Mesendoderm (in vitro differentiated cells): ENCODE measurements around the gene CBY3.
A peak's percentile ranks its signal among the peaks of the same experiment; 100 is the strongest.
"Not testable (repeated sequence)": the region's sequence is repeated elsewhere in the genome, so short reads cannot be mapped to it uniquely, and the experiment has no call there.

Experiments
- DNase-seq: peaks from one replicate; pipeline ENCODE4 v3.0.0; 2013
- H2AK5ac ChIP-seq: 2 replicates; pipeline ENCODE4 v1.6.1; 2013; ENCODE audit warnings: low read length, inconsistent platforms
- H2BK120ac ChIP-seq: 2 replicates; pipeline ENCODE4 v1.6.1; 2013; ENCODE audit warnings: low read depth, mild to moderate bottlenecking, low read length, moderate library complexity, mixed read lengths
- H2BK15ac ChIP-seq: replicated peaks from 2 replicates; pipeline ENCODE4 v1.6.1; 2013; ENCODE audit warnings: low read depth, mild to moderate bottlenecking, moderate library complexity
- H2BK5ac ChIP-seq: 2 replicates; pipeline ENCODE4 v1.6.1; 2013; ENCODE audit warnings: low read length, inconsistent platforms
- H3K18ac ChIP-seq: 2 replicates; pipeline ENCODE4 v1.6.1; 2013; ENCODE audit warnings: mild to moderate bottlenecking, low read length, mixed read lengths
- H3K23ac ChIP-seq: one replicate; pipeline ENCODE4 v1.6.1; 2013; ENCODE audit warnings: low read length
- H3K27ac ChIP-seq: 2 replicates; pipeline ENCODE4 v1.5.1; 2013; ENCODE audit warnings: low read depth, mild to moderate bottlenecking, inconsistent platforms, low read length, moderate library complexity
- H3K27me3 ChIP-seq: 2 replicates; pipeline ENCODE4 v1.6.1; 2013; ENCODE audit warnings: low read length, control low read depth, mild to moderate bottlenecking, inconsistent platforms; ENCODE audit not compliant: insufficient read depth, poor library complexity
- H3K36me3 ChIP-seq: 2 replicates; pipeline ENCODE4 v1.6.1; 2013; ENCODE audit warnings: low read length, inconsistent platforms; ENCODE audit not compliant: control insufficient read depth, insufficient read depth
- H3K4ac ChIP-seq: one replicate; pipeline ENCODE4 v1.6.1; 2013; ENCODE audit warnings: low read depth, mild to moderate bottlenecking, low read length, moderate library complexity
- H3K4me1 ChIP-seq: 2 replicates; pipeline ENCODE4 v1.6.1; 2013; ENCODE audit warnings: low read depth, low read length, inconsistent platforms; ENCODE audit not compliant: control insufficient read depth
- H3K4me2 ChIP-seq: 2 replicates; pipeline ENCODE4 v1.6.1; 2013; ENCODE audit warnings: low read length
- H3K4me3 ChIP-seq: 2 replicates; pipeline ENCODE4 v1.5.1; 2013; ENCODE audit warnings: mild to moderate bottlenecking, low read length
- H3K56ac ChIP-seq: one replicate; pipeline ENCODE4 v1.6.1; 2013; ENCODE audit warnings: low read length
- H3K79me1 ChIP-seq: 2 replicates; pipeline ENCODE4 v1.6.1; 2013; ENCODE audit warnings: low read length, inconsistent platforms
- H3K79me2 ChIP-seq: 2 replicates; pipeline ENCODE4 v1.6.1; 2013; ENCODE audit warnings: mild to moderate bottlenecking, low read length; ENCODE audit not compliant: control insufficient read depth, insufficient read depth
- H3K9ac ChIP-seq: 2 replicates; pipeline ENCODE4 v1.6.1; 2013; ENCODE audit warnings: low read length, inconsistent platforms
- H4K5ac ChIP-seq: one replicate; pipeline ENCODE4 v1.6.1; 2013; ENCODE audit warnings: low read length
- H4K8ac ChIP-seq: one replicate; pipeline ENCODE4 v1.6.1; 2013; ENCODE audit warnings: low read depth, mild to moderate bottlenecking, control low read depth, low read length, moderate library complexity
- WGBS: extraction: QIAGEN DNeasy Blood & Tissue Kit; methylation state at CpG from one replicate; pipeline ENCODE4 v1.1.7; 2013; ENCODE audit warnings: low lambda C conversion rate, missing lambda C conversion rate; ENCODE audit not compliant: insufficient coverage; ENCODE audit errors: extremely low coverage; 5-methylcytosine and 5-hydroxymethylcytosine counted together

Gene CBY3

DNA sequence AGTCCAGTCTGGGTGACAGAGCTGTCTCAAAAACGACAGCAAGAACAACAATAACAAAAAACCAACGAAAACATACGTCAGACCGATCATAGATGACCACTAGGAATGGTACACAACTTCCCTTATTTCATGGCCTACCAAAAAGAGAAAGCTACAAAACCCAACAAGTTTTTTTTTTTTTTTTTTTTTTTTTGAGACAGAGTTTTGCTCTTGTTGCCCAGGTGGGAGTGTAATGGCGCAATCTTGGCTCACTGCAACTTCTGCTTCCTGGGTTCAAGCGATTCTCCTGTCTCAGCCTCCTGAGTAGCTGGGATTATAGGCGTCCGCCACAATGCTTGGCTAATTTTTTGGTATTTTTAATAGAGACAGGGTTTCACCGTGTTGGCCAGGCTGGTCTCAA is 8.4 kb upstream of the CBY3 start:
- H4K5ac ChIP-seq, H2BK120ac ChIP-seq, DNase-seq, H2AK5ac ChIP-seq, H3K27ac ChIP-seq, H4K8ac ChIP-seq, H3K18ac ChIP-seq, H2BK15ac ChIP-seq, H2BK5ac ChIP-seq, H3K23ac ChIP-seq, H3K4me2 ChIP-seq, H3K36me3 ChIP-seq, H3K9ac ChIP-seq, H3K4me3 ChIP-seq, H3K56ac ChIP-seq, H3K4me1 ChIP-seq, H3K27me3 ChIP-seq, H3K79me1 ChIP-seq, H3K79me2 ChIP-seq, H3K4ac ChIP-seq: not testable (repeated sequence)
- WGBS: no CpG with 5 or more reads among the region's 9 CpGs

DNA sequence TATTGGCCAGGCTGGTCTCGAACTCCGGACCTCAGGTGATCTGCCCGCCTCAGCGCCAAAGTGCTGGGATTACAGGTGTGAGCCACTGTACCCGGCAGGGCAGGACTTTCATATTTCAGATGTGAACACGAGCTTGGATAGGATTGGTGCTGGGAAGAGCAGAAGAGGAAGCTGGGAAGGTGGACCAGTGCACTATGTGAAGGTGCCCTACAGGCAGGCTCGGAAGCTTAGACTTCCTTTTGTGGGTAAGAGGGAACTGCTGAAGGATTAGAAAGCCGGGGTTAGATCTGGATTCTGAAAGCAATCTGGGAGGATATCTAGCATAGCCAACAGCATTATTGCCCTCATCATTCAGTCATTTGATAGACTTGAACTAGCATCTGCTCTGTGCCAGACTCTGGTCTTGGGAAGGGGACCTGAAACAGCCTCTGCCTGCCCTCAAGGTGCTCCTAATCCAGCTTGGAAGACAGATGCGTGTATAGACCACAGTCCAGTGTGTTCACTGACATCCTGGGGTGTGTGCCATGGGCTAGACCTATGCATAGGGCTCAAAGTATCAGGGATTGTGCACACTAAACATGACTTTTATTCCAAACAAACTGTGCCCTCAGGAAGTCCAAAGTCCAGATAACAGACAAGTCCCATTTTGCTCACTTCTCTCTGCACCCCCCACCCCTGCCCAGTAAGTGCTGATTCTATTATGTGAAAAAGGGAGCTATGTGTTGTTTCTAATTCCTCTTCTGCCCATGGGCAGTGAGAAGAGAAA is 637 bp downstream of the CBY3 start:
- no peak overlapping the region for H4K8ac ChIP-seq
- H3K4me1 ChIP-seq: no peaks in the 10 kb centered on the region
- no peaks in the 10 kb centered on the region for H3K36me3 ChIP-seq
- H3K27ac ChIP-seq: no peak overlapping the region
- H3K18ac ChIP-seq: no peak overlapping the region
- H2AK5ac ChIP-seq: no peak overlapping the region
- no peak overlapping the region for H3K23ac ChIP-seq
- no peak overlapping the region for H3K9ac ChIP-seq
- no peak overlapping the region for H2BK15ac ChIP-seq
- no peak overlapping the region for H3K4me3 ChIP-seq
- H3K4ac ChIP-seq: no peak overlapping the region
- H3K79me2 ChIP-seq: no peaks in the 10 kb centered on the region
- H2BK5ac ChIP-seq: no peak overlapping the region
- WGBS: no CpG with 5 or more reads among the region's 9 CpGs
- DNase-seq: no peak
- H3K56ac ChIP-seq: no peak overlapping the region
- peaks cover 3% of the 10 kb centered on the region for H3K79me1 ChIP-seq
- H3K4me2 ChIP-seq: no peak overlapping the region
- no peak overlapping the region for H4K5ac ChIP-seq
- H2BK120ac ChIP-seq: no peak overlapping the region
- no peaks in the 10 kb centered on the region for H3K27me3 ChIP-seq

DNA sequence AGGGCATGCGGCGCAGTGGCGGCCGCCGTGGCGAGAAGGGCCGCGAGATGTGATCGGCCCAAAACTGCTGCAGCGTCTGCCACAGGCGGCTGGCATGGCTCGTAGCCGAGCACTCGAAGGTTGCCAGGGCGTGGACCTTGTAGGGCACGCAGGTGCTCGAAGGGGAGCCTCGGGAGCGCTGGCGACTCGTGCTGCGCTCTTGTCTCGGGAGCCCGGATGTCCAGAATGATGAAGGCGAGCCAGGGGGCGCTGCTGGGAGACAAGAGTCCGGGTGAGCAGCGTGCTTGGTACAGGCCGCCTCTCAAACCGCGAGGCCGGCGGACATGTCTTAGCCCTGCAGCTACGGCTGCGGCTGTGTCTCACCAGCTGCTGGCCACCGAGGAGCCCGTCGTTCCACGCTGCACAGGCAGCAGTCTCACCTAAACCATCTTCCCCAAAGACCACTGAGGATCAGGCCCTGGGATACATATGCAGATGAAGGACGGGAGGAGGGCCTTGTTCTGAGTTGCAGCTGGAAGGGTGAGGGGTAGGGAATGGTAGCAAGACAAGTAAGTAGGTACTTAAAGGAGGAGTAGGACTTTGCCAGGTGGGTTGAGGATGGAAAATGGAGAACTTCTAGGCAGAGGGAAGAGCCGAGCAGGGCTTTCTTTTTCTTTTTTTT is 1.7 kb downstream of the CBY3 start:
- H3K4me1 ChIP-seq: no peaks in the 10 kb centered on the region
- DNase-seq: peak; percentile 93
- no peak overlapping the region for H4K5ac ChIP-seq
- no peak overlapping the region for H3K4me3 ChIP-seq
- H3K79me2 ChIP-seq: no peaks in the 10 kb centered on the region
- peaks cover 3% of the 10 kb centered on the region for H3K79me1 ChIP-seq
- H3K27ac ChIP-seq: no peak overlapping the region
- no peak overlapping the region for H2BK120ac ChIP-seq
- peak overlapping the region; percentile 72 for H3K9ac ChIP-seq
- peak overlapping the region; percentile 45 for H3K4me2 ChIP-seq
- no peaks in the 10 kb centered on the region for H3K36me3 ChIP-seq
- no peak overlapping the region for H3K18ac ChIP-seq
- H2BK5ac ChIP-seq: no peak overlapping the region
- H3K56ac ChIP-seq: peak overlapping the region; percentile 90
- H4K8ac ChIP-seq: no peak overlapping the region
- no peak overlapping the region for H3K4ac ChIP-seq
- no peak overlapping the region for H2BK15ac ChIP-seq
- H3K23ac ChIP-seq: no peak overlapping the region
- H2AK5ac ChIP-seq: no peak overlapping the region
- WGBS: no CpG with 5 or more reads among the region's 41 CpGs
- H3K27me3 ChIP-seq: no peaks in the 10 kb centered on the region

DNA sequence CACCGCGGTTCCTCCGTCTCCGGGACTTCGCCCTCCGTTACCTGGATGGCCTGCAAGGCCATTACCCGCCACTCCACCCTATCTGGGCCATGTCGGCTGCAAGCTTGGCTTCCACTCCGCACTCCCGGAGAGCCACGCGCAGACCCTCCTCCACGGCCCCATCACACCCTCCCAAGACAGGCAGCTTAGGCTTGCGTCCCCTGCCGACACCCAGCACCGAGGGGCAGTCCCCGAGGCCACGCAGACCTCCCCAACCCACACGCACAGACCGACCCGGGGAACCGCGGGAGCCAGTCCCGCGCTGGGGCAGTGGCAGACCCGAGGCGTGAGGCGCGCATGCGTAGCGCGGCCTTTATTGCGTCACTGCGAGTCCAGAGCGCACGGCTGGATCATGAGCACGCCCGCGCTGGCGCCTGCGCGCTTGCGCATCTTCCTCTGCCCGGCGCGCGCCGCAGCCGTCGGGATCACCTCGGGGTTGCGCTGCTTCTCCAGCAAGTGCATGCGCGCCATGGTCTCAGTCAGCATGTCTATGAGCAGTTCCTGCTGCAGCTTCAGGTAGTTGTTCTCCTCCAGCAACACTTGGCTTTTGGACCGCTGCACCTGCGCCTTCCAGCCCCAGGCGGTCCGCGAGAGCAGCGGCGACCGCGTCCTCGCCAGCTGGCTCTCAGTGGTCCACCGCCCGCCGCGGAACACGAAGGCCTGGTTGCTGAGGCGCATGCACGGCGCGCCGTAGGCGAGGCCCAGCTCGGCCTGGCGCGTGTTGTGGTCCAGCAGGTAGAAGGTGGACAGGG is 2.4 kb downstream of the CBY3 start:
- Histone ChIP-seq H2BK120ac (no peak overlapping the region), H3K4ac (peak overlapping the region; percentile 66), H3K23ac (peak overlapping the region; percentile 95), H2BK15ac (no peak overlapping the region), H3K18ac (peak overlapping the region; percentile 51), H3K36me3 (no peaks in the 10 kb centered on the region), H3K4me2 (peak overlapping the region; percentile 96), H2BK5ac (no peak overlapping the region), H3K4me1 (no peaks in the 10 kb centered on the region), H3K79me1 (peaks cover 3% of the 10 kb centered on the region), H3K56ac (peak overlapping the region; percentile 100), H4K8ac (no peak overlapping the region), H2AK5ac (no peak overlapping the region), H3K4me3 (peak overlapping the region; percentile 88), H3K27ac (no peak overlapping the region), H3K9ac (peak overlapping the region; percentile 99), H3K27me3 (no peaks in the 10 kb centered on the region), H4K5ac (no peak overlapping the region), H3K79me2 (no peaks in the 10 kb centered on the region)
- DNase-seq: peak; percentile 97
- no CpG with 5 or more reads among the region's 78 CpGs for WGBS

DNA sequence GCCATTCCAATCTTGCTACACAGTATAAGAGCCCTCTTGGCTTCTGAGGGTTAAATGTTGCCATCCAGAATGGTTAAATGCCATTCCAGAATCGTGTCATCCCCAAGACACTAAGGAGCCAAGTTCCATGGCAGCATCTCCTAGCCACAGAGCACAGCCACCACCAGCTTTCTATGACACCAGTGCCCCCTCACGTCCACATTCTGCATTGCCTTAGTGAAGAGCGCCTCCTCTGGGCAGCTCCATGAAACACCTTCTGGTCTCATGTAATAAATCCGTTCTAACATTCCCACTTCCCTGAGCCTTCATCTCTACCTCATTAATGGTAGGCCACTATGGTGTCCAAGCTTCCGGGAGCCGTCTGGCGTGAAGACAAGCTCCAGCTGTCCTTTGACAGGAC is 12.4 kb downstream of the CBY3 start:
- WGBS: no CpG with 5 or more reads among the region's 7 CpGs
- Histone ChIP-seq H4K8ac (no peak overlapping the region), H2AK5ac (no peak overlapping the region), H3K79me2 (no peaks in the 10 kb centered on the region), H3K4me3 (no peak overlapping the region), H3K4ac (no peak overlapping the region), H3K4me2 (no peak overlapping the region), H3K23ac (no peak overlapping the region), H3K9ac (no peak overlapping the region), H3K18ac (no peak overlapping the region), H3K4me1 (no peaks in the 10 kb centered on the region), H3K27me3 (no peaks in the 10 kb centered on the region), H2BK120ac (no peak overlapping the region), H3K79me1 (no peaks in the 10 kb centered on the region), H3K36me3 (no peaks in the 10 kb centered on the region), H2BK15ac (no peak overlapping the region), H4K5ac (no peak overlapping the region), H3K27ac (no peak overlapping the region), H2BK5ac (no peak overlapping the region), H3K56ac (no peak overlapping the region)
- peak; percentile 87 for DNase-seq
